A549 (cell line): Measurements from ENCODE around the gene INPP5K. TPM values are rescaled to one million over a fixed set of nuclear protein-coding genes. Genes with fewer than 3 reads are reported as not detected.
A peak's percentile ranks its signal among the peaks of the same experiment; 100 is the strongest.

Experiments used
- ATAC-seq, 2 experiments: fragments of 200-7000 bp in 1 of 2; fragments of >200 bp in 1 of 2; cut with Nextera tagmentation in 1 of 2; cut with Tn5 transposase in 1 of 2; 3 replicates each; pipeline versions ENCODE4 v1.8.0 to v1.9.1; 2018 to 2020; ENCODE audit warnings: mild to moderate bottlenecking in 1 of 2, moderate library complexity in 1 of 2
- CTCF ChIA-PET: fragments of 300-600 bp; sonication (Branson Sonifier 250); formaldehyde crosslinking; extraction: SDS; loops from one replicate; lab custom pipeline; 2021; ENCODE audit warnings: antibody characterized with exemption, inconsistent platforms; lab: Yijun Ruan, JAX
- POLR2A ChIA-PET: fragments of 350-600 bp; formaldehyde crosslinking; extraction: SDS; loops from one replicate; lab custom pipeline; 2021; ENCODE audit warnings: antibody characterized with exemption, inconsistent platforms; lab: Yijun Ruan, JAX
- DNase-seq, 2 experiments: peaks; one replicate each; pipeline versions ENCODE4 v3.0.0 to v3.0.0-alpha.2; 2011 to 2016; ENCODE audit warnings: low read depth in 1 of 2, low spot score in 1 of 2
- FAIRE-seq: peaks from 2 replicates; lab custom pipeline; 2011; peaks lifted over from hg19 to GRCh38; lab: Jason Lieb, UNC
- H3K27ac ChIP-seq, 2 experiments: fragments of >200 bp; sonication (Bioruptor Twin); formaldehyde crosslinking; 3 replicates each; pipeline ENCODE4 v1.5.1; 2016 to 2017
- H3K4me1 ChIP-seq: fragments of >200 bp; sonication (Bioruptor Twin); formaldehyde crosslinking; 3 replicates; pipeline ENCODE4 v1.6.1; 2016
- H3K4me2 ChIP-seq: fragments of >200 bp; sonication (Bioruptor Twin); formaldehyde crosslinking; 3 replicates; pipeline ENCODE4 v1.6.1; 2016
- H3K4me3 ChIP-seq: fragments of >200 bp; sonication (Bioruptor Twin); formaldehyde crosslinking; 3 replicates; pipeline ENCODE4 v1.5.1; 2016
- H3K9me3 ChIP-seq: fragments of >200 bp; sonication (Bioruptor Twin); formaldehyde crosslinking; 3 replicates; pipeline ENCODE4 v1.6.1; 2016
- ATOH8 ChIP-seq: fragments of 250-450 bp; sonication (Bioruptor Pico); IDR thresholded peaks from 2 replicates; pipeline ENCODE4 v1.5.0; 2020; ENCODE audit warnings: low read depth, mild to moderate bottlenecking, moderate library complexity
- BHLHE40 ChIP-seq: IDR thresholded peaks from 2 replicates; pipeline ENCODE4 v1.6.1; 2012; ENCODE audit warnings: low read depth, low read length, inconsistent platforms
- CHD4 ChIP-seq: fragments of 200-600 bp; sonication (generic); IDR thresholded peaks from 2 replicates; pipeline ENCODE4 v1.6.1; 2016; ENCODE audit warnings: antibody characterized with exemption, mild to moderate bottlenecking, borderline replicate concordance
- EHF ChIP-seq: fragments of 250-450 bp; sonication (Bioruptor Pico); IDR thresholded peaks from 2 replicates; pipeline ENCODE4 v1.5.0; 2020; ENCODE audit warnings: mild to moderate bottlenecking
- EHMT2 ChIP-seq: fragments of 200-600 bp; sonication (generic); IDR thresholded peaks from 2 replicates; pipeline ENCODE4 v1.6.1; 2016; ENCODE audit warnings: antibody characterized with exemption, low read depth, mild to moderate bottlenecking, moderate library complexity
- ELK1 ChIP-seq: fragments of 150-350 bp; IDR thresholded peaks from 2 replicates; pipeline ENCODE4 v1.6.1; 2014; ENCODE audit warnings: low read depth, mild to moderate bottlenecking, low read length
- FOSL2 ChIP-seq, 2 experiments: fragments of 450-650 bp in 1 of 2; fragments of >200 bp in 1 of 2; sonication (Bioruptor Twin) in 1 of 2; formaldehyde crosslinking; IDR thresholded peaks; 2 replicates each; pipeline versions ENCODE4 v1.5.0 to v1.6.1; 2016 to 2020; ENCODE audit warnings: mild to moderate bottlenecking in 1 of 2, moderate library complexity in 1 of 2
- FOXS1 ChIP-seq: fragments of 250-450 bp; sonication (Bioruptor Pico); IDR thresholded peaks from 2 replicates; pipeline ENCODE4 v1.5.0; 2020; ENCODE audit warnings: mild to moderate bottlenecking, moderate library complexity
- GATA3 ChIP-seq: IDR thresholded peaks from 2 replicates; pipeline ENCODE4 v1.6.1; 2012; ENCODE audit warnings: borderline replicate concordance
- HOXB5 ChIP-seq: fragments of 250-450 bp; sonication (Bioruptor Pico); IDR thresholded peaks from 2 replicates; pipeline ENCODE4 v1.5.0; 2020; ENCODE audit warnings: mild to moderate bottlenecking, moderate library complexity
- JUN ChIP-seq, 2 experiments: fragments of >200 bp; sonication (Bioruptor Twin); formaldehyde crosslinking; IDR thresholded peaks; 2 replicates in 1 of 2; 3 replicates in 1 of 2; pipeline ENCODE4 v1.6.1; 2016 to 2017
- JUNB ChIP-seq: fragments of >200 bp; sonication (Bioruptor Twin); formaldehyde crosslinking; IDR thresholded peaks from 2 replicates; pipeline ENCODE4 v1.6.1; 2016
- KDM5A ChIP-seq: fragments of 200-600 bp; sonication (generic); IDR thresholded peaks from 2 replicates; pipeline ENCODE4 v1.6.1; 2016; ENCODE audit warnings: antibody characterized with exemption, mild to moderate bottlenecking
- MAZ ChIP-seq: fragments of 150-350 bp; IDR thresholded peaks from 2 replicates; pipeline ENCODE4 v1.6.1; 2014; ENCODE audit warnings: antibody characterized with exemption, low read depth, low read length, borderline replicate concordance
- NFE2L2 ChIP-seq: fragments of 150-350 bp; conservative IDR thresholded peaks from 2 replicates; pipeline ENCODE4 v1.6.1; 2014; ENCODE audit warnings: low read length
- NPAS2 ChIP-seq: fragments of 250-450 bp; sonication (Bioruptor Pico); IDR thresholded peaks from 2 replicates; pipeline ENCODE4 v1.8.0; 2022; ENCODE audit warnings: mild to moderate bottlenecking, moderate library complexity, borderline replicate concordance
- NR3C1 ChIP-seq: fragments of >200 bp; sonication (Bioruptor Twin); formaldehyde crosslinking; IDR thresholded peaks from 3 replicates; pipeline ENCODE4 v1.6.1; 2017
- PHF8 ChIP-seq: fragments of 200-600 bp; sonication (generic); IDR thresholded peaks from 2 replicates; pipeline ENCODE4 v1.6.1; 2016; ENCODE audit warnings: low read depth, mild to moderate bottlenecking, antibody characterized with exemption, moderate library complexity, borderline replicate concordance
- POLR2A ChIP-seq: IDR thresholded peaks from 2 replicates; pipeline ENCODE4 v1.6.1; 2012; ENCODE audit warnings: mild to moderate bottlenecking, low read length
- POLR2AphosphoS2 ChIP-seq: conservative IDR thresholded peaks from 2 replicates; pipeline ENCODE4 v1.6.1; 2012; ENCODE audit warnings: low read length, improper control_type of control experiment, inconsistent platforms
- RAD21 ChIP-seq, 2 experiments: fragments of >200 bp in 1 of 2; sonication (Bioruptor Twin) in 1 of 2; formaldehyde crosslinking in 1 of 2; IDR thresholded peaks in 1 of 2; conservative IDR thresholded peaks in 1 of 2; 2 replicates in 1 of 2; 3 replicates in 1 of 2; pipeline ENCODE4 v1.6.1; 2012 to 2018; ENCODE audit warnings: inconsistent platforms in 1 of 2
- RARB ChIP-seq: fragments of 250-450 bp; sonication (Bioruptor Pico); IDR thresholded peaks from 2 replicates; pipeline ENCODE4 v1.8.0; 2021; ENCODE audit warnings: mild to moderate bottlenecking, moderate library complexity
- RCOR1 ChIP-seq: fragments of 150-350 bp; IDR thresholded peaks from 2 replicates; pipeline ENCODE4 v1.6.1; 2014; ENCODE audit warnings: antibody characterized with exemption, low read length, low read depth
- RFX5 ChIP-seq: fragments of 450-650 bp; IDR thresholded peaks from 2 replicates; pipeline ENCODE4 v1.7.1; 2014; ENCODE audit warnings: antibody characterized with exemption, mild to moderate bottlenecking, moderate library complexity
- SMC3 ChIP-seq: fragments of >200 bp; sonication (Bioruptor Twin); formaldehyde crosslinking; IDR thresholded peaks from 3 replicates; pipeline ENCODE4 v1.6.1; 2018; ENCODE audit warnings: inconsistent platforms
- TFCP2L1 ChIP-seq: fragments of 250-450 bp; sonication (Bioruptor Pico); IDR thresholded peaks from 2 replicates; pipeline ENCODE4 v1.5.0; 2021; ENCODE audit warnings: mild to moderate bottlenecking
- TP53 ChIP-seq: fragments of 250-450 bp; sonication (Bioruptor Pico); IDR thresholded peaks from 2 replicates; pipeline ENCODE4 v1.5.0; 2021; ENCODE audit warnings: mild to moderate bottlenecking, moderate library complexity
- USF2 ChIP-seq: fragments of 450-650 bp; IDR thresholded peaks from 2 replicates; pipeline ENCODE4 v1.6.1; 2014; ENCODE audit warnings: antibody characterized with exemption
- ZFP36 ChIP-seq: fragments of 450-650 bp; IDR thresholded peaks from 2 replicates; pipeline ENCODE4 v1.6.1; 2014; ENCODE audit warnings: borderline replicate concordance; ENCODE audit not compliant: partially characterized antibody
- WGBS: methylation state at CpG from one replicate; pipeline ENCODE4 v1.1.6; 2017; ENCODE audit errors: missing lambda C conversion rate; 5-methylcytosine and 5-hydroxymethylcytosine counted together
- polyA plus RNA-seq, 4 experiments: library from polyadenylated mRNA; depleted of rRNA in 3 of 4; stranded (reverse); fragments of >200 nt; fragmentation: RNase III in 1 of 4; extraction: RNeasy Plus Mini Kit Qiagen cat#74134 plus additional on column Dnase treatment in 1 of 4; gene quantifications; 2 replicates in 3 of 4; 3 replicates in 1 of 4; pipeline ENCODE4 v1.2.3, GENCODE V29; 2011 to 2017
- TF ChIP-seq, protein P1 (sequence below): IDR thresholded peaks from 2 replicates; pipeline ENCODE4 v1.6.1; 2012; ENCODE audit warnings: low read depth, borderline replicate concordance
- TF ChIP-seq, protein P2 (sequence below): IDR thresholded peaks from 2 replicates; pipeline ENCODE4 v1.6.1; 2012

Gene INPP5K
- polyA plus RNA-seq, 2 of the 4 experiments (the other 2 are of a cell fraction), result 24.3 to 30.8 TPM

DNA sequence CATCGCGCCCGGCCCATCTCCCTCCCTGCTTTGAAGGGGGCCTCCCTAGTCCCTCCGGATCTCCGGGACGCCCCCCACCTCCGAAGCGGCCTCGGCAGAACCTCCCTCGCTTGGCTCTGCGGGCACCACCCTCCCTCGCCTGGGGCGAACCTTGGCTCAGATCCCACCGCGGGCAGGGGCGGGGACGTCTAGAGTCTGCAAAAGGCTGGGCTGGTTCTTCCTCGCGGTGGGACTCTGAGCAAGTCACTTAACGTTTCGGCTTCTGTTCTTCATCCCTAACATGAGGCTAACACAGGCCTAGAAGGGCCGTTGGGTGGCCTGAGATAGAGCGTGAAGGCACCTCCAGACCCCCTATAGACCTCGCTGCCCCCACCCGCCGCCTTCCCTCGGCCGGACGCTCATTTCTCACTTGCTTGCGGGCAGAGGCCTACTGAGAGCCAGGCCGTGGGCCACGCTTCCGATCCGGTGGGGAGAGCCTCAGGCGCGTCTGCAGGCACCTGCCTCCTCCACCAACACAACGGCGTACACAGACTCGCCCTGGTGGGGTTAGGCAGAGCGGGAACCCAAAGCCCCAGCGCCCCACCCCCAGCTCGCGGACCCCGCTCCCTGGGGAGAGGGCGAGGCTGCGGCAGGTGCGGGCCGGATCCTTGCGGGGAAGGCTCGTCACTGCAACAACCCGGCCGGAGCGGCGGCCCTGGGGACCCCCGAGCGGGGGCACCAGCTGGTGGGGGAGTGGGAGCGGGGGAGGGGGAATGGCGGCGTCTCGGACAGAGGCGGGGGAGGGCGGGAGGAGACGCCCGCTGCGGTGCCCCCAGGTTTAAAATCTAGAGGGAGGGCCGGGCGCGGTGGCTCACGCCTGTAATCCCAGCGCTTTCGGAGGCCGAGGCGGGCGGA, 29.4 kb downstream of the INPP5K start (continued):
- TF ChIP-seq CHD4, result peak; percentile 18
- 0 out of 2 replicates have a peak, but pooled peaks have one; percentile 2 for TF ChIP-seq RARB (CRISPR knock-in tag)
- TF ChIP-seq, protein P1, sequence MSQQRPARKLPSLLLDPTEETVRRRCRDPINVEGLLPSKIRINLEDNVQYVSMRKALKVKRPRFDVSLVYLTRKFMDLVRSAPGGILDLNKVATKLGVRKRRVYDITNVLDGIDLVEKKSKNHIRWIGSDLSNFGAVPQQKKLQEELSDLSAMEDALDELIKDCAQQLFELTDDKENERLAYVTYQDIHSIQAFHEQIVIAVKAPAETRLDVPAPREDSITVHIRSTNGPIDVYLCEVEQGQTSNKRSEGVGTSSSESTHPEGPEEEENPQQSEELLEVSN, result peak; percentile 82
- TF ChIP-seq RAD21 (conservative IDR thresholded peaks at IDR 0.05 in 1 of 2, IDR thresholded peaks at IDR 0.05 in 1 of 2), result no peak
- no peak for TF ChIP-seq NPAS2
- no peak for TF ChIP-seq NR3C1
- TF ChIP-seq POLR2A, result peak; percentile 14; the same call in 1 of the 2 replicates
- TF ChIP-seq RCOR1, result no peak
- TF ChIP-seq POLR2AphosphoS2, result no peak
- no peak for TF ChIP-seq SMC3
- 0 out of 2 replicates have a peak, but pooled peaks have one; percentile 9 for TF ChIP-seq GATA3
- no peak for TF ChIP-seq HOXB5 (CRISPR knock-in tag)
- TF ChIP-seq NFE2L2, result no peak
- TF ChIP-seq, protein P2, sequence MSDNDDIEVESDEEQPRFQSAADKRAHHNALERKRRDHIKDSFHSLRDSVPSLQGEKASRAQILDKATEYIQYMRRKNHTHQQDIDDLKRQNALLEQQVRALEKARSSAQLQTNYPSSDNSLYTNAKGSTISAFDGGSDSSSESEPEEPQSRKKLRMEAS, result peak; percentile 84
- 0 out of 2 replicates have a peak, but pooled peaks have one; percentile 6 for TF ChIP-seq TFCP2L1 (CRISPR knock-in tag)
- TF ChIP-seq JUNB, result no peak
- TF ChIP-seq TP53 (CRISPR knock-in tag), result 0 out of 2 replicates have a peak, but pooled peaks have one; percentile 63
- no peak for TF ChIP-seq BHLHE40
- no peak for TF ChIP-seq MAZ
- no peak for TF ChIP-seq KDM5A
- TF ChIP-seq FOSL2 (IDR thresholded peaks at IDR 0.05), result no peak
- TF ChIP-seq FOSL2 (CRISPR knock-in tag; IDR thresholded peaks at IDR 0.05), result no peak

- Histone ChIP-seq H3K9me3 (no peaks in the 10 kb centered on the region), H3K27ac (peak overlapping the region; percentile 97), H3K4me1 (peaks cover 59% of the 10 kb centered on the region), H3K4me2 (peak overlapping the region; percentile 96), H3K4me3 (peak overlapping the region; percentile 82)
- WGBS, result 9% methylated on average over 53 of the region's 127 CpGs
- DNase-seq (peak; percentile 74 to 76), ATAC-seq (peak; percentile 28 to 60), FAIRE-seq (no peak)
- ChIA-PET POLR2A (no interaction called here), CTCF (interaction anchor here (0.7 to 5.4 kb wide), 2 partner anchors 30 to 31 kb away, joined by 3 to 27 read pairs; partner anchors contain the start of gene INPP5K)
- TF ChIP-seq PHF8, result peak; percentile 49; the same call in 1 of the 2 replicates
- no peak for TF ChIP-seq TP53 (CRISPR knock-in tag)
- TF ChIP-seq POLR2A, result peak; percentile 21
- TF ChIP-seq KDM5A, result no peak
- TF ChIP-seq SMC3, result no peak
- TF ChIP-seq FOXS1 (CRISPR knock-in tag), result peak; percentile 73; the same call in 1 of the 2 replicates
- TF ChIP-seq ELK1, result no peak
- no peak for TF ChIP-seq RFX5
- TF ChIP-seq, protein P1, result peak; percentile 55; the same call in 1 of the 2 replicates
- TF ChIP-seq USF2, result no peak
- TF ChIP-seq JUN (IDR thresholded peaks at IDR 0.05), result peak; percentile 59 to 86; a peak in 4 of 5 replicates
- no peak for TF ChIP-seq EHMT2
- peak; percentile 85; the same call in 1 of the 2 replicates for TF ChIP-seq EHF (CRISPR knock-in tag)
- no peak for TF ChIP-seq FOSL2 (IDR thresholded peaks at IDR 0.05)
- no peak for TF ChIP-seq FOSL2 (CRISPR knock-in tag; IDR thresholded peaks at IDR 0.05)
- no peak for TF ChIP-seq CHD4
- TF ChIP-seq JUNB, result no peak
- TF ChIP-seq ATOH8 (CRISPR knock-in tag), result no peak
- TF ChIP-seq ZFP36, result no peak
Measured at GRCh38 chr17:1485423-1486376, 30.7 kb downstream of the INPP5K start.
